Mesendoderm (in vitro differentiated cells): Measurements from ENCODE around the gene CCL13.
A peak's percentile ranks its signal among the peaks of the same experiment; 100 is the strongest.

Source experiments
- DNase-seq: peaks from one replicate; pipeline ENCODE4 v3.0.0; 2013
- H2AK5ac ChIP-seq: 2 replicates; pipeline ENCODE4 v1.6.1; 2013; ENCODE audit warnings: low read length, inconsistent platforms
- H2BK120ac ChIP-seq: 2 replicates; pipeline ENCODE4 v1.6.1; 2013; ENCODE audit warnings: low read depth, mild to moderate bottlenecking, low read length, moderate library complexity, mixed read lengths
- H2BK15ac ChIP-seq: replicated peaks from 2 replicates; pipeline ENCODE4 v1.6.1; 2013; ENCODE audit warnings: low read depth, mild to moderate bottlenecking, moderate library complexity
- H2BK5ac ChIP-seq: 2 replicates; pipeline ENCODE4 v1.6.1; 2013; ENCODE audit warnings: low read length, inconsistent platforms
- H3K18ac ChIP-seq: 2 replicates; pipeline ENCODE4 v1.6.1; 2013; ENCODE audit warnings: mild to moderate bottlenecking, low read length, mixed read lengths
- H3K23ac ChIP-seq: one replicate; pipeline ENCODE4 v1.6.1; 2013; ENCODE audit warnings: low read length
- H3K27ac ChIP-seq: 2 replicates; pipeline ENCODE4 v1.5.1; 2013; ENCODE audit warnings: low read depth, mild to moderate bottlenecking, inconsistent platforms, low read length, moderate library complexity
- H3K27me3 ChIP-seq: 2 replicates; pipeline ENCODE4 v1.6.1; 2013; ENCODE audit warnings: low read length, control low read depth, mild to moderate bottlenecking, inconsistent platforms; ENCODE audit not compliant: insufficient read depth, poor library complexity
- H3K36me3 ChIP-seq: 2 replicates; pipeline ENCODE4 v1.6.1; 2013; ENCODE audit warnings: low read length, inconsistent platforms; ENCODE audit not compliant: control insufficient read depth, insufficient read depth
- H3K4ac ChIP-seq: one replicate; pipeline ENCODE4 v1.6.1; 2013; ENCODE audit warnings: low read depth, mild to moderate bottlenecking, low read length, moderate library complexity
- H3K4me1 ChIP-seq: 2 replicates; pipeline ENCODE4 v1.6.1; 2013; ENCODE audit warnings: low read depth, low read length, inconsistent platforms; ENCODE audit not compliant: control insufficient read depth
- H3K4me2 ChIP-seq: 2 replicates; pipeline ENCODE4 v1.6.1; 2013; ENCODE audit warnings: low read length
- H3K4me3 ChIP-seq: 2 replicates; pipeline ENCODE4 v1.5.1; 2013; ENCODE audit warnings: mild to moderate bottlenecking, low read length
- H3K56ac ChIP-seq: one replicate; pipeline ENCODE4 v1.6.1; 2013; ENCODE audit warnings: low read length
- H3K79me1 ChIP-seq: 2 replicates; pipeline ENCODE4 v1.6.1; 2013; ENCODE audit warnings: low read length, inconsistent platforms
- H3K79me2 ChIP-seq: 2 replicates; pipeline ENCODE4 v1.6.1; 2013; ENCODE audit warnings: mild to moderate bottlenecking, low read length; ENCODE audit not compliant: control insufficient read depth, insufficient read depth
- H3K9ac ChIP-seq: 2 replicates; pipeline ENCODE4 v1.6.1; 2013; ENCODE audit warnings: low read length, inconsistent platforms
- H4K5ac ChIP-seq: one replicate; pipeline ENCODE4 v1.6.1; 2013; ENCODE audit warnings: low read length
- H4K8ac ChIP-seq: one replicate; pipeline ENCODE4 v1.6.1; 2013; ENCODE audit warnings: low read depth, mild to moderate bottlenecking, control low read depth, low read length, moderate library complexity
- WGBS: extraction: QIAGEN DNeasy Blood & Tissue Kit; methylation state at CpG from one replicate; pipeline ENCODE4 v1.1.7; 2013; ENCODE audit warnings: low lambda C conversion rate, missing lambda C conversion rate; ENCODE audit not compliant: insufficient coverage; ENCODE audit errors: extremely low coverage; 5-methylcytosine and 5-hydroxymethylcytosine counted together

CCL13 gene

GRCh38 chr17:34354637-34355036, 1.6 kb upstream of the CCL13 start:
- DNase-seq, result no peak
- Histone ChIP-seq H3K4me3 (no peak overlapping the region), H4K5ac (no peak overlapping the region), H3K79me2 (no peaks in the 10 kb centered on the region), H3K4me1 (no peaks in the 10 kb centered on the region), H2BK5ac (no peak overlapping the region), H3K23ac (no peak overlapping the region), H3K79me1 (no peaks in the 10 kb centered on the region), H4K8ac (no peak overlapping the region), H3K18ac (no peak overlapping the region), H3K4me2 (no peak overlapping the region), H2AK5ac (no peak overlapping the region), H3K9ac (no peak overlapping the region), H3K27me3 (no peaks in the 10 kb centered on the region), H3K56ac (no peak overlapping the region), H3K36me3 (no peaks in the 10 kb centered on the region), H2BK120ac (no peak overlapping the region), H2BK15ac (no peak overlapping the region), H3K4ac (no peak overlapping the region), H3K27ac (no peak overlapping the region)

DNA sequence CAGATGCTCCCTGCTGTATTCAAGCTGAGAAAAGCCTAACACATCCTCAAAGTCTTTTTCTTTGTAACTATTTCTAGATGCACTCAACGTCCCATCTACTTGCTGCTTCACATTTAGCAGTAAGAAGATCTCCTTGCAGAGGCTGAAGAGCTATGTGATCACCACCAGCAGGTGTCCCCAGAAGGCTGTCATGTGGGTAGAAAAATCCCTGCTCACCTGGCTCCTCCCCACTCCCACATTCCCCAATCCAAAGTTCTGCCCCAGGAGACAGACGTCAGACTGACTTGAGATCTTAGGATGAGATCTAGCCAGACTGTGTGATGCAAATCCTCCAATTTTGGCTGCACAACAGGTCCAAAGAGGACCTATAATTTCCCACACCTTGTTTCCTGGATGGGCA, 1.1 kb downstream of the CCL13 start:
- H2AK5ac ChIP-seq, result no peak overlapping the region
- H2BK120ac ChIP-seq, result no peak overlapping the region
- H3K4me3 ChIP-seq, result no peak overlapping the region
- H3K79me1 ChIP-seq, result no peaks in the 10 kb centered on the region
- peak; percentile 77 for DNase-seq
- no peaks in the 10 kb centered on the region for H3K79me2 ChIP-seq
- no CpG with 5 or more reads among the region's 2 CpGs for whole genome bisulfite sequencing
- no peak overlapping the region for H3K4ac ChIP-seq
- no peak overlapping the region for H4K5ac ChIP-seq
- no peak overlapping the region for H2BK15ac ChIP-seq
- no peak overlapping the region for H3K9ac ChIP-seq
- no peak overlapping the region for H3K23ac ChIP-seq
- no peaks in the 10 kb centered on the region for H3K36me3 ChIP-seq
- H3K4me2 ChIP-seq, result no peak overlapping the region
- H2BK5ac ChIP-seq, result no peak overlapping the region
- no peaks in the 10 kb centered on the region for H3K27me3 ChIP-seq
- no peak overlapping the region for H3K56ac ChIP-seq
- no peak overlapping the region for H3K18ac ChIP-seq
- no peak overlapping the region for H3K27ac ChIP-seq
- H4K8ac ChIP-seq, result no peak overlapping the region
- no peaks in the 10 kb centered on the region for H3K4me1 ChIP-seq

GRCh38 chr17:34358631-34359030, 2.4 kb downstream of the CCL13 start:
- Histone ChIP-seq H3K27ac (no peak overlapping the region), H3K4me2 (no peak overlapping the region), H3K27me3 (no peaks in the 10 kb centered on the region), H3K79me2 (no peaks in the 10 kb centered on the region), H2BK15ac (no peak overlapping the region), H2BK120ac (no peak overlapping the region), H3K4me3 (no peak overlapping the region), H3K56ac (no peak overlapping the region), H2AK5ac (no peak overlapping the region), H3K23ac (no peak overlapping the region), H4K8ac (no peak overlapping the region), H3K4me1 (no peaks in the 10 kb centered on the region), H3K36me3 (no peaks in the 10 kb centered on the region), H3K4ac (no peak overlapping the region), H3K18ac (no peak overlapping the region), H3K79me1 (no peaks in the 10 kb centered on the region), H3K9ac (no peak overlapping the region), H4K5ac (no peak overlapping the region), H2BK5ac (no peak overlapping the region)
- WGBS, result no CpG with 5 or more reads among the region's 3 CpGs
- DNase-seq, result no peak

DNA sequence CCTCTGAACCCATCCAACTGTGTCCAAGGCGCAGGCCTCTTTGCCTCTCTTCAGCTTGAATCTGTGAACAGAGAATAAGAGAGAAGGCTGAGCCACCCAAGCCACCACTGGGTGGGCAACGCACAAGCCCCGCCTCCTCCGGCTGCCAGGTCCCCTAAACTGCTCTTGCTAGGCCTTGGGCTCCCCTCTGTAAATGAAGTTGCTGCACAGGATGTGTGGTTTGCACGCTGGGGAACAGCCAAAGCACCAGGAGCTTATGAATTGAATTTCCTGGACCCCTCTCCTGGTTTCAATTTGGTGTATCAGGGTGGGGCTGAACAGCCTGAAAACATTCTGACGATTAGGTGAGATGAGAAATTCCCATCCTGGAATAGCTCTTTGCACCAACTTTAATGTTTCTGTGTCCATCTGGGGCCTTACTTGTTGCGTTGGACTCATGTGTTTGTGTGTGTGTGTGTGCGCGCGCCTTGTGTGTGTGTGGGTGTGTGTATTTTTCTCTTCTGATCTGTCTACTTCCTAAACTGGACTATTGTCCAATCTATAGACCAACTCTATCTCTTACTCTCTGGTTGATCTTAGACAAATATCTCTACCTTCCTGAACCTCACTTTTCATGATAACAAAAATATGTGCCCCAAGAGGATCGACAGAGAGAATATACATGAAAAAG, 4.5 kb downstream of the CCL13 start:
- Histone ChIP-seq H2BK5ac (no peak overlapping the region), H3K79me1 (no peaks in the 10 kb centered on the region), H2BK15ac (no peak overlapping the region), H4K8ac (no peak overlapping the region), H3K4ac (no peak overlapping the region), H3K4me1 (no peaks in the 10 kb centered on the region), H3K18ac (no peak overlapping the region), H4K5ac (no peak overlapping the region), H2BK120ac (no peak overlapping the region), H3K23ac (no peak overlapping the region), H2AK5ac (no peak overlapping the region), H3K56ac (no peak overlapping the region), H3K36me3 (no peaks in the 10 kb centered on the region), H3K27ac (no peak overlapping the region), H3K27me3 (no peaks in the 10 kb centered on the region), H3K4me2 (no peak overlapping the region), H3K4me3 (no peak overlapping the region), H3K79me2 (no peaks in the 10 kb centered on the region), H3K9ac (no peak overlapping the region)
- no CpG with 5 or more reads among the region's 11 CpGs for WGBS
- DNase-seq, result no peak

GRCh38 chr17:34361478-34362061, 5.3 kb downstream of the CCL13 start:
- peak; percentile 95 for DNase-seq
- H3K27me3 ChIP-seq, result no peaks in the 10 kb centered on the region
- H3K56ac ChIP-seq, result no peak overlapping the region
- H3K4me2 ChIP-seq, result no peak overlapping the region
- no peak overlapping the region for H3K9ac ChIP-seq
- H2BK15ac ChIP-seq, result no peak overlapping the region
- H4K5ac ChIP-seq, result no peak overlapping the region
- H3K4me1 ChIP-seq, result no peaks in the 10 kb centered on the region
- no peak overlapping the region for H2BK5ac ChIP-seq
- H4K8ac ChIP-seq, result no peak overlapping the region
- H2AK5ac ChIP-seq, result no peak overlapping the region
- no peak overlapping the region for H3K4ac ChIP-seq
- no peaks in the 10 kb centered on the region for H3K36me3 ChIP-seq
- no CpG with 5 or more reads among the region's 8 CpGs for WGBS
- no peak overlapping the region for H3K27ac ChIP-seq
- no peak overlapping the region for H3K4me3 ChIP-seq
- H2BK120ac ChIP-seq, result no peak overlapping the region
- no peaks in the 10 kb centered on the region for H3K79me2 ChIP-seq
- no peak overlapping the region for H3K23ac ChIP-seq
- no peaks in the 10 kb centered on the region for H3K79me1 ChIP-seq
- H3K18ac ChIP-seq, result no peak overlapping the region

DNA sequence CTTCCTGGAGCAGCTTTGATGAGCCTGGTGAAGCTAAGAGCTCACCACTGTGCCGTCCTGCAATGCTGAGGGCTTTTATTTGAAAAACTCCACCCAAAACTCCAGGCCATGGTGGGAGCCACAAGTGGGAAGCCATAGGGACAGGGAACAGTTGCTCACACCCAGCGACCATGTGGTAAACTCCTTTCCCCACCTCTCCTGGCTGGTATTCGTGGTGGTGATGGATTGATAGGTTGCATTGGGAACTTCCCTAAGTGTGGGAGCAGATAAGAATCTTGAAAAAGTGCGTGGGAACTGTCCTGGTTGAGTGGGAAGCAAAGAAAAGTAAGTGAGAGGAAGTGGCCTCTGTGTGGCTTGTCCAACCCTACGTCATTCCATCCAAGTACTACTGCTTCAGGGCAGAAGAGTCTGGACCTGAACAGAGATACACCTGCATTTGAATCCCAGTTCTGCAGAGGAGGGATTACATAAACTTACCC, 6.9 kb downstream of the CCL13 start, which contains the start of gene CCL1:
Gene CCL1, minus strand, starts transcription at position 51 of the 479 bp plus-strand sequence. CDS start 72 bp downstream, outside the sequence.
- no peak within 1 kb of the TSS for H3K4me3 ChIP-seq

More for the DNA sequence above, 6.9 kb downstream of the CCL13 start, which contains the start of gene CCL1:
- no peak for DNase-seq
- Histone ChIP-seq H3K27me3 (no peaks in the 10 kb centered on the region), H3K36me3 (no peaks in the 10 kb centered on the region), H2BK5ac (no peak within 1 kb of the TSS), H3K23ac (no peak within 1 kb of the TSS), H3K56ac (no peak within 1 kb of the TSS), H2BK120ac (no peak within 1 kb of the TSS), H3K4me1 (peaks cover 2% of the 10 kb centered on the region), H4K8ac (no peak within 1 kb of the TSS), H3K79me2 (no peaks in the 10 kb centered on the region), H4K5ac (no peak within 1 kb of the TSS), H2BK15ac (no peak within 1 kb of the TSS), H2AK5ac (no peak within 1 kb of the TSS), H3K9ac (no peak within 1 kb of the TSS), H3K79me1 (no peaks in the 10 kb centered on the region), H3K4ac (no peak within 1 kb of the TSS), H3K4me2 (no peak within 1 kb of the TSS), H3K18ac (no peak within 1 kb of the TSS), H3K27ac (no peak within 1 kb of the TSS)
- no CpG with 5 or more reads among the region's 5 CpGs for WGBS
